GF-D8 (cell line): ENCODE results near the gene MOG.
"Not testable (repeated sequence)": the region's sequence is repeated elsewhere in the genome, so short reads cannot be mapped to it uniquely, and the experiment has no call there.

Experiments used
- DNase-seq: peaks from one replicate; lab custom pipeline; 2025; lab: John Stamatoyannopoulos, UW

The MOG gene

DNA sequence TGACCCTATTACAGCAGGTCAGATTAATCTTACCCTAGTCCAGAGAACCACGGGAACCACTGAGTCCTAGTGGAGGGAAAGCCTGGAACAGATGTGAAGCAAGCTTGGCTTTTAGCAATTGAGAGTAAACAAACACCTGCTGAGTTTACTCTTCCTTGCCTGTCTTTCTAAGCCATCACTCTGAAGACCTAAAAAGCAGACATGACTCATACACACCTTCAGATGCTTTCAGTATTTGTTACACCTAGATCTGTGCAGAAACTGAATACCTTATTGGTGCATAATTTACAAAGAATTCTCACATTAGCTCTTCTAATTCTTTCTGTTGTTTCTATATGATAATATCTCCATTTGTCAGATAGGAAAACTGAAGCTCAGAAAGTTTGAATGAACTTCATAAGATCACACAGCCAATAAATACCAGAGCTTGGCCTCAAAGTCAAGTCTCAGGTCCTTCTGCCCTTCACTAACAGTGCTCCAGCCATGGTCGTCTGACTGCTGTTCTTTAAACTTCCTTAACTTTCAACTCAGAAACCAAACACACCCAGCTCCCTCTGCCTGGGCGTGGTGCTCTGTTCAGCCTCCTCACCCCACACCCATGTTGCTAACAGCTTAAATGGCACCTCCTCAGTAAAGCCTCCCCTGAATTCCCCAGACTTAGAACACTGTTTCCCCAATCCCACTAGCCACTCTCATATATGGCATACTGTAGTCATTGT is 15.3 kb upstream of the MOG start:
- no peak for DNase-seq

GRCh38 chr6:29647927-29648642 is 8.8 kb upstream of the MOG start:
- DNase-seq = no peak

GRCh38 chr6:29649701-29650673 is 6.9 kb upstream of the MOG start:
- peak; percentile 63 for DNase-seq

DNA sequence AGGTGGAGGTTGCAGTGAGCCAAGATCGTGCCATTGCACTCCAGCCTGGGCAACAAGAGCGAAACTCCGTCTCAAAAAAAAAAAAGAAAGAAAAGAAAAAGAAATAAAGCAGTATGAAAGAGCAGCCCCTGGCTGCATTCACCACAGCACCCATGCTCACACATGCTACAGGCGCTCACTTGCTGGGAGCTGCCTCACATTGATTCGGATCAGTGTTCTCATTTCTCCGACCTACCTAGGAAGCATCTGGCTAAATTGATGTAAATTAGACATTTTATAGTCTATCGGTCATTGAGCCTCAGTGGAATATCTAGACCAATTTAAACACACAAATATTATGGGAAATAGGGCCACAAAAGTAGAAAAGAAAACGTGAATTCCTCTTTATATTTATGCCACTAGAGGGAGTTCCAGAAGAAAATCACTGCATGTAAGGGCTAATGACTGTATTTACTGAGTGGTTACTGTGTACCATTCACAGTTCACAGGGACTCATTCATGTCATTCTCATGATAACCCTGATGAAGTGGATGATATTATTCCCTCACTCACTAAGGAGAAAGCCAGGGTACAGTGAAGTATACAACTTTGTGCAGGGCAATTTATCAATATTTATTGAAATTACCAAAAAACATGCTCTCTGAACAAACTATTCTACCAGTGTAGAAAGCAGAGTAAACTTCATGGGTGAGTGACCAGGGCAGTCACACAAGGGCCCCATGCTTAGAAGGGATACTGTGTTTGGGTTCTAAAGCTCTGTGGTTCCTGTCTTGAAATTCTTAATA is 5.3 kb upstream of the MOG start:
- no peak for DNase-seq

- no peak for DNase-seq
These were observed 4.7 kb upstream of the MOG start for GRCh38 chr6:29652198-29652584.

DNA sequence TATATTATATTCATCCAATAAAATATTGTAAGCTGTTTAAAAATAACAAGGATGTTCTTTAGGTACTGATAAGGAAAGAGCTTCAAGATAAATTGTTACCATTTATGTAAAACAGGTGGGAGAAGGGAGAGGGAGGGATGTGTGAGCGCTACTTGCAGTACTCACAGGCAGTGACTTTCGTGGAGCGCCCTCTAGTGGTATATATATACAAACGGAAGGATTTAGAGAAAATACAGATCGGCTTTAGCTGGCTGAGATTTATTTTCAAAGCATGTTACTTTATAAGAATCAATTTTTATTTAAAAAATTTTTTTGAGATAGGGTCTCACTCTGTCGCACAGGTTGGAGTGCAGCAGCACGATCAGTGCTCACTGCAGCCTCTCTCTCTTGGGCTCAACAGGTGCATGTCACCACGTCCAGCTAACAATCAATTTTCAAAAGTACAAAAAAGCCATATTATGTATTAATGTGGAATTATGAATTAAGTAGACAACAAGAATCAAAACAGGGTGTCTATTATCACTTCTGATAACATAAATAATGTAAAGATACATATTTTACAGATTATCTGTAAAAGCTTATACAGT is 3.3 kb upstream of the MOG start:
- no peak for DNase-seq

GRCh38 chr6:29655658-29656057 is 1.2 kb upstream of the MOG start:
- DNase-seq = no peak

DNA sequence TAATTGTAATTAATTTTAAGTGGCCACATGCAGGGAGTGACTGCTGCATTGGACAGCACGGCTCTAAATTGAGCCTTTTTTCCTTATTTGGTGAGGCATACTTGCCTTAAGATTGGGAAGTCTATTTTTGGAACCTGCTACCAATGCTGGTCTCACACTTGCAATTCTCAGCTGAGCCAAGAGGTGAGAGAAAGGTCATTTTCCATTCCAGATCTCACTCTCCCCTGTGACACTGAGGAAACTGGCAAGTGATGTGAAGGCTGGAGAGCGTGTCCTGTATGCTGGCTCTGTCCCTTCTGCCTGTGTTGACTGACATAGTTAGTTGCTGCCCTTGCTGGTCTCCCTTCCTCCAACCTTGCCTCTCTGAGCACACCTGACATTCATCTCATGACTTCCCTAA is 735 bp upstream of the MOG start:
- DNase-seq = no peak

DNA sequence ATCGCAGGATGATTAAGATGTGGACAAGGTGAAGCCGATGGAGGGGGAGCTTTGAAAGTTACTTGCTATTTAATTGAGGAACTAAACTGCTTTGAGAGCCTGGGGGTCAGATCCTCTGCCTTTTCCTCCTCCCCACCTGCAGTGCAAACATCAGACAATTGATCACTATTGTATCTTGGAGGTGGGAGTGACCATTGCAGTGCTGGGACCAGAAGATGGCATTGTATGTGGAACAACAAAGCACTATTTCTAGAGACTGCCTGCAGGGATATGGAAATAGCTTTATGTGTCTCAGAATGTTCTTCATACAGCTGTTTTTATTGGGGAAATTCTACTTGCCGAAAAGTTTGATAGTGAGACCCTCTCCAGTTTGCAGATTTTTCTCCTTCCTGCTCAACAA is 4.2 kb downstream of the MOG start:
- no peak for DNase-seq

- DNase-seq = not testable (repeated sequence)
These were observed 4.7 kb downstream of the MOG start for GRCh38 chr6:29661502-29662141.

DNA sequence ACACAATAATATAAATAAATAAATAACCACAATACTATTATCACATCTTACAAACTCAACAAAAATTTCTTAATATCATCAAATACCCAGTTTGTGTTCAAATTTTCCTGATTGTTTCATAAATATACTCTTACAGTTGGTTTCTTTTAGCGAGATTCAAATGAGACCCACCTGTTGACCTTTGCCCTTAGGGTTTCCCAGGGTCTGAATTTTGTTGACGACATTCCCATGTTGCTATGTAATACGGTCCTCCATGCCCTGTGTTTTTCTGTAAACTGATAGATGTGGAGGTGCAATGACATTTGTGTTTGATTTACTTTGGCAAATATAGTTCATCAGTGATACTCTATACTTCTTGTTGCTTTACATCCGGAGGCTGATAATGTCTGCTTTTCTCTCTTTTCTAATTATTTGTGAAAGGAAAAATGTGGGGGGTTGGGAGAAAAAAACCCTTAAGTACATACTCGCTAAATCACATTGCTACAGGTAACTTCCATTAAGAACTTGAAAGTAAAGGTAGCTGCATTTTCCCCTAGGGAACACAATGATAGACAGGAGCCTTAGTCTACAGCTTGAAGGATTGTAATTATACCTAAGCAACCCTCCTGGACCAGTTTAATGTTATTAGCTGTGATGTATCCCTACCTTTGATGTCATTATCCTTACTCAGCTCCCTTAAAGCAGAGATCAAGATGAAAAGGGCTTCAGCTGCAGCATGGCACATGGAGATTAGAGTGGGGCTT is 6.6 kb downstream of the MOG start:
- no peak for DNase-seq

DNA sequence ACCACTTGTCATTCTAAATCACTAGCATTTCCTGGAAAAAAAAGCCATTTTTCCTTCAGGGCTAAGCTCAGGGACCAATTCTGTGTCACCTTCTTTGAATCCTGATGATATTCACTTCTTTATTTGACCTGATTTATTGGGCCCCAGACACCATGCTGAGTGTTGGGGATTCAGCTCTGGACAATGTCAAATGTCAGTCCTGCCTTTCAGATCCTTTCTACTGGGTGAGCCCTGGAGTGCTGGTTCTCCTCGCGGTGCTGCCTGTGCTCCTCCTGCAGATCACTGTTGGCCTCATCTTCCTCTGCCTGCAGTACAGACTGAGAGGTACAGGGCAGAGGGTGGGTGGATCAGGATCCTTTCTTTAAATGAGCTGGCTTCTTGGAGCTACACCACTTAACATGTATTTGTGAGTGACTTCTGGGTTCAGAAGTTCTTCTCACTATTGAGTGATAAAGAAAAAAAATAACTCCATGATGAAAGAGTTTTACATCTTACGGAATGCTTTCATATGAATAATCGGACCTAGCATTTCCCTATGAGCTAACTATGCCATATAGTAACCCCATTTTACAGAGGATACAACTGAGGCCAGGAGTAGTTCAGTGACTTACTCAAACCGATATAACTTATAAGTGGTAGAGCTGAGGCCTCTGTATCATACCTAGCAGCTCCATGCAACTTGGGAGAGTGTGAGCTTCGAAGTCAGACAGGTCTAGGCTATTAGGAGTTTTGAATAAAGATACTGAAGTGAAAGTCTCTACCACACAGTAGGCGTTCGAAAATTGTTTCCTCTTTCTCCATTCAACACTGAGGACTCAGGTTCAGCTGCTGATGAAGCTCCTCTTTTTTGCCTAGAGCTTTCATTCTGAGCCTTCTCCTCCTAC is 9.3 kb downstream of the MOG start:
- no peak for DNase-seq

DNA sequence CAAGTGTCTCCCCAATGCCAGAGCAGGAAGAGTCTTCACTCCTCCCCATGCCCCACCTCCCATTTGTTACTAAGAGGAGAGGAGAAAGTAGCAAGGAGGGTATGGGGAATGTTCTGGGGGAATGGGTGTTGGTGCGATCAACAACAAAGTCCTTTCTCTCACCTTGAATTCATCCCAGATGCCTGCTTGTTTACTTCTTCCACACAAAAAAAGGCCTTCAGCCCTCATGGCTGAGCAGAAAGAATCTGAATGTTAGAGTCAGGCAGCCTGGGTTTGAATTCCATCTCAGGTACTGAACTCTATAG is 9.9 kb downstream of the MOG start:
- no peak for DNase-seq

- no peak for DNase-seq
These were observed 10.3 kb downstream of the MOG start for GRCh38 chr6:29667158-29667557.

- no peak for DNase-seq
These were observed 14.1 kb downstream of the MOG start for GRCh38 chr6:29671026-29671425.

DNA sequence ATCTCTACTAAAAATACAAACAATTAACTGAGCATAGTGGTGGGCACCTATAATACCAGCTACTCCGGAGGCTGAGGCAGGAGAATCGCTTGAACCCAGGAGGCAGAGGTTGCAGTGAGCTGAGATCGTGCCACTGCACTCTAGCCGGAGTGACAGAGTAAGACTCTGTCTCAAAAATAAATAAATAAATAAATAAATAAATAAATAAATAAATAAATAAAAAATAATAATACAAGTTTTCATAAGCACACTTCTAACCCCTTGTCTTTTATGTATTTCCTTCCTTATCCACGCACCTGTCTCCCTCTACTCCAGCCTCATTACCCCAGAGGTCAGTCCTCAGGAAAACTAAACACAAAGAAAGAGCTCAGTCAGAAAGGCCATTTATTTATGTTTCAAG is 15.2 kb downstream of the MOG start:
- not testable (repeated sequence) for DNase-seq

DNA sequence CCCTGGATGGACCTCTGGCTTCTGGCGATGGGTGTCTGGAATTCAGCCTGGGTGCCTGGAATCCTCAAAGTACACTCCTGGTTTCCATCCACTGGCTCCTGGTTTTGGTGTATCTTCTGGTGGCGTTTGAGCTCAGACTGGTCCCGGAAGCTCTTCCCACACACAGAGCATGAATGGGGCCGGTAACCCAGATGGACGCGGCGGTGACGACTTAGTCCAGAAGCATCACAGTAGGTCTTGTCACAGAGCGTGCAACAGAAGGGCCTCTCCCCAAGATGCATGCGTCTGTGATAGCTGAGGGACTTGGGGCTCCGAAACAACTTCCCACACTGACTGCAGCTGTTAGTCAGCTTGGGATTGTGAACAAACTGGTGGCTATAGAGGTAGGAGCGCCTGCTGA is 16.3 kb downstream of the MOG start:
- DNase-seq = no peak

DNA sequence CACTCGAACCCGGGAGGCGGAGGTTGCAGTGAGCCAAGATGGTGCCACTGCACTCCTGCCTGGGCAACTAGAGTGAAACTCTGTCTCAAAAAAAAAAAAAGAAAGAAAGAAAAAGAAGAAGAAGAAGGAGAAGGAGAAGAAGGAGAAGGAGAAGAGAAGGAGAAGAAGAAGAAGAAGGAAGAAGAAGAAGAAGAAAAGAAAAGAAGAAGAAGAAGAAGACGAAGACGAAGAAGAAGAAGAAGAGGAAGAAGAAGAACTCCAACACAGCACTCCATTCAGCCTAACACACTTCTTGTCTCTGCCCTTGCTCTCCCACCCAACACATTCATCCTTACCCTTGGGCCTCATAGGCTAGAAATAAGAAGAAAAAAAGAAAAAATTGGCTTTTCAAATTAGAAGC is 17.1 kb downstream of the MOG start:
- no peak for DNase-seq

GRCh38 chr6:29675561-29675960 is 18.7 kb downstream of the MOG start:
- DNase-seq = no peak
